ENCODE results near the gene HDAC11. TPM values are rescaled to one million over a fixed set of nuclear protein-coding genes. Genes with fewer than 3 reads are reported as not detected.

The HDAC11 gene
- total and polyA plus RNA-seq, 10 donors = 2.5 to 11.2 (median 6.3) TPM

GRCh38 chr3:13541691-13542090 lies 61.6 kb downstream of the HDAC11 start:
- intact Hi-C loops (cut with DNase I; ENCODE audit: low total_unique reads) = no loop called here
- TF ChIP-seq, protein P1, sequence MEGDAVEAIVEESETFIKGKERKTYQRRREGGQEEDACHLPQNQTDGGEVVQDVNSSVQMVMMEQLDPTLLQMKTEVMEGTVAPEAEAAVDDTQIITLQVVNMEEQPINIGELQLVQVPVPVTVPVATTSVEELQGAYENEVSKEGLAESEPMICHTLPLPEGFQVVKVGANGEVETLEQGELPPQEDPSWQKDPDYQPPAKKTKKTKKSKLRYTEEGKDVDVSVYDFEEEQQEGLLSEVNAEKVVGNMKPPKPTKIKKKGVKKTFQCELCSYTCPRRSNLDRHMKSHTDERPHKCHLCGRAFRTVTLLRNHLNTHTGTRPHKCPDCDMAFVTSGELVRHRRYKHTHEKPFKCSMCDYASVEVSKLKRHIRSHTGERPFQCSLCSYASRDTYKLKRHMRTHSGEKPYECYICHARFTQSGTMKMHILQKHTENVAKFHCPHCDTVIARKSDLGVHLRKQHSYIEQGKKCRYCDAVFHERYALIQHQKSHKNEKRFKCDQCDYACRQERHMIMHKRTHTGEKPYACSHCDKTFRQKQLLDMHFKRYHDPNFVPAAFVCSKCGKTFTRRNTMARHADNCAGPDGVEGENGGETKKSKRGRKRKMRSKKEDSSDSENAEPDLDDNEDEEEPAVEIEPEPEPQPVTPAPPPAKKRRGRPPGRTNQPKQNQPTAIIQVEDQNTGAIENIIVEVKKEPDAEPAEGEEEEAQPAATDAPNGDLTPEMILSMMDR (IDR thresholded peaks at IDR 0.05 in 8 of 11, conservative IDR thresholded peaks at IDR 0.05 in 3 of 11) = no peak
- no peak for TF ChIP-seq POLR2A (IDR thresholded peaks at IDR 0.05)
- TF ChIP-seq POLR2AphosphoS5 (IDR thresholded peaks at IDR 0.05) = no peak
- Histone ChIP-seq H3K4me3 (no peak overlapping the region), H3K36me3 (no peaks in the 10 kb centered on the region), H3K9me3 (peaks cover 0 to 14% (median 5%) of the 10 kb centered on the region in 8 donors), H3K27me3 (replicated peaks in 1 of 7) (peaks cover 0 to 42% (median 0%) of the 10 kb centered on the region in 7 donors), H3K4me1 (peaks cover 0 to 15% (median 3%) of the 10 kb centered on the region in 6 donors), H3K27ac (no peak overlapping the region)
- DNase-seq = no peak
- WGBS, 5 donors = 46 to 71% (median 55%) methylated on average over 3 of the region's 3 CpGs

GRCh38 chr3:13542142-13542541 lies 62.0 kb downstream of the HDAC11 start:
- DNase-seq = no peak
- WGBS, 5 donors = 81 to 91% (median 84%) methylated on average over 3 of the region's 3 CpGs
- no peaks in the 10 kb centered on the region for H3K36me3 ChIP-seq
- peaks cover 0 to 14% (median 5%) of the 10 kb centered on the region in 8 donors for H3K9me3 ChIP-seq
- no peak overlapping the region for H3K4me3 ChIP-seq
- peaks cover 0 to 12% (median 0%) of the 10 kb centered on the region in 6 donors for H3K4me1 ChIP-seq
- peaks cover 0 to 42% (median 0%) of the 10 kb centered on the region in 7 donors for H3K27me3 ChIP-seq (replicated peaks in 1 of 7)
- no peak overlapping the region for H3K27ac ChIP-seq
- intact Hi-C loops (cut with DNase I; ENCODE audit: low total_unique reads) = no loop called here
- TF ChIP-seq POLR2AphosphoS5 (IDR thresholded peaks at IDR 0.05) = no peak
- TF ChIP-seq, protein P1 (IDR thresholded peaks at IDR 0.05 in 8 of 11, conservative IDR thresholded peaks at IDR 0.05 in 3 of 11) = no peak
- TF ChIP-seq POLR2A (IDR thresholded peaks at IDR 0.05) = no peak

DNA sequence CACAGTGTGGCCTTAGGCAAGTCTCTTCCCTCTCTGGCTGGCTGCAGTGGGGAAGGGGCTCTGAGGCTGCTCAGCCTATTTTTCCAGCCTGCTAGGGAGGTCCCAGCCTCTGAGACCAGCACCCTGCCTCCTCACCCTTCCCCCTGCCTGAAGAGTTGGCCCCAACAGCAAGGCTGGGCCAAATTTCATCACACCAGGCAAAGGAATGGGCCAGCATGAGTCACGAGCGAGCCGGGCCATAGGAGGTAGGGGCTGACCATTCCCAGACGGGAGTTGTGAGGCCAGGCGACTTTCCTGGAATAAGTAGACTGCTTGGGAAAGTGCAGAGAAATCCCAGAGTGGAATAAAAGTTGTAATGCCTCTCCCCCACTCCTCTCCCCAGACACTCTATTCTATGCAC lies 63.1 kb downstream of the HDAC11 start:
- no peaks in the 10 kb centered on the region for H3K36me3 ChIP-seq
- peaks cover 0 to 42% (median 5%) of the 10 kb centered on the region in 7 donors for H3K27me3 ChIP-seq (replicated peaks in 1 of 7)
- WGBS, 5 donors = 73 to 94% (median 78%) methylated on average over 5 of the region's 5 CpGs
- H3K4me1 ChIP-seq = peaks cover 0 to 13% (median 0%) of the 10 kb centered on the region in 6 donors
- H3K9me3 ChIP-seq = peaks cover 0 to 14% (median 5%) of the 10 kb centered on the region in 8 donors
- H3K4me3 ChIP-seq = no peak overlapping the region
- no peak for DNase-seq
- intact Hi-C loops (cut with DNase I; ENCODE audit: low total_unique reads) = no loop called here
- no peak for TF ChIP-seq POLR2AphosphoS5 (IDR thresholded peaks at IDR 0.05)
- TF ChIP-seq, protein P1 (IDR thresholded peaks at IDR 0.05 in 8 of 11, conservative IDR thresholded peaks at IDR 0.05 in 3 of 11) = no peak
- TF ChIP-seq POLR2A (IDR thresholded peaks at IDR 0.05) = no peak
- H3K27ac ChIP-seq = no peak overlapping the region

- Histone ChIP-seq H3K27ac (no peak overlapping the region), H3K27me3 (replicated peaks in 1 of 7) (peaks cover 0 to 43% (median 15%) of the 10 kb centered on the region in 7 donors), H3K36me3 (no peaks in the 10 kb centered on the region), H3K4me1 (peaks cover 0 to 23% (median 7%) of the 10 kb centered on the region in 6 donors), H3K4me3 (no peak overlapping the region), H3K9me3 (peaks cover 0 to 14% (median 5%) of the 10 kb centered on the region in 8 donors)
- intact Hi-C loops (cut with DNase I; ENCODE audit: low total_unique reads) = no loop called here
- TF ChIP-seq POLR2AphosphoS5 (IDR thresholded peaks at IDR 0.05) (no peak), POLR2A (IDR thresholded peaks at IDR 0.05) (no peak)
- TF ChIP-seq, protein P1 (IDR thresholded peaks at IDR 0.05 in 8 of 11, conservative IDR thresholded peaks at IDR 0.05 in 3 of 11) = no peak
- 26 to 44% (median 30%) methylated on average over 6 of the region's 6 CpGs for WGBS, 5 donors
- no peak for DNase-seq
Observed at GRCh38 chr3:13544293-13544831, 64.3 kb downstream of the HDAC11 start.
